ENCODE measurements around the gene ABCA2.

GRCh38 chr9:137040568-137040967, 12.5 kb upstream of the ABCA2 start:
- TF ChIP-seq POLR2A (IDR thresholded peaks at IDR 0.05) (no peak), CTCF (IDR thresholded peaks at IDR 0.05) (no peak), EP300 (IDR thresholded peaks at IDR 0.05) (no peak), POLR2AphosphoS5 (IDR thresholded peaks at IDR 0.05) (no peak)
